Endodermal cell (in vitro differentiated cells): ENCODE measurements around the gene WWC1. TPM values are rescaled to one million over a fixed set of nuclear protein-coding genes. Genes with fewer than 3 reads are reported as not detected.

Experiments used
- DNase-seq: peaks from one replicate; pipeline ENCODE4 v3.0.0-alpha.2; 2017
- H3K27ac ChIP-seq: 2 replicates; pipeline ENCODE4 v1.5.1; 2013; ENCODE audit warnings: mild to moderate bottlenecking, low read depth, low read length, moderate library complexity
- H3K27me3 ChIP-seq: 2 replicates; pipeline ENCODE4 v1.6.1; 2013; ENCODE audit warnings: mild to moderate bottlenecking, low read length, moderate library complexity; ENCODE audit not compliant: insufficient read depth, control insufficient read depth, poor library complexity, severe bottlenecking
- H3K36me3 ChIP-seq: 2 replicates; pipeline ENCODE4 v1.7.0; 2013; ENCODE audit warnings: mild to moderate bottlenecking, low read length, moderate library complexity; ENCODE audit not compliant: control insufficient read depth, insufficient read depth
- H3K4me1 ChIP-seq: one replicate; pipeline ENCODE4 v1.7.0; 2013; ENCODE audit warnings: low read length; ENCODE audit not compliant: control insufficient read depth, insufficient read depth
- H3K4me3 ChIP-seq: 2 replicates; pipeline ENCODE4 v1.5.1; 2013; ENCODE audit warnings: mild to moderate bottlenecking, low read length, moderate library complexity
- H3K9ac ChIP-seq: 2 replicates; pipeline ENCODE4 v1.6.1; 2013; ENCODE audit warnings: mild to moderate bottlenecking, low read length, moderate library complexity; ENCODE audit not compliant: poor library complexity, severe bottlenecking; ENCODE audit errors: extremely low read depth
- H3K9me3 ChIP-seq: 2 replicates; pipeline ENCODE4 v1.6.1; 2013; ENCODE audit warnings: mild to moderate bottlenecking, low read length, moderate library complexity; ENCODE audit not compliant: control insufficient read depth
- H3K27ac Mint-ChIP-seq: 2 replicates; pipeline ENCODE4 v1.8.0; 2020; ENCODE audit warnings: mixed read lengths
- H3K27me3 Mint-ChIP-seq: 2 replicates; pipeline ENCODE4 v1.8.0; 2021; ENCODE audit warnings: mild to moderate bottlenecking, mixed read lengths; ENCODE audit not compliant: insufficient read depth
- H3K36me3 Mint-ChIP-seq: 2 replicates; pipeline ENCODE4 v1.8.0; 2020; ENCODE audit warnings: low read depth, mixed read lengths
- H3K4me1 Mint-ChIP-seq: 2 replicates; pipeline ENCODE4 v1.8.0; 2020; ENCODE audit warnings: mixed read lengths
- H3K4me3 Mint-ChIP-seq: 2 replicates; pipeline ENCODE4 v1.8.0; 2020; ENCODE audit warnings: mild to moderate bottlenecking, moderate library complexity, mixed read lengths
- H3K9me3 Mint-ChIP-seq: 2 replicates; pipeline ENCODE4 v1.8.0; 2020; ENCODE audit warnings: mild to moderate bottlenecking, mixed read lengths
- CTCF ChIP-seq: fragments of 200-600 bp; sonication (generic); conservative IDR thresholded peaks from 2 replicates; pipeline ENCODE4 v1.5.0; 2021; ENCODE audit warnings: antibody characterized with exemption, mild to moderate bottlenecking
- WGBS, 2 experiments: methylation state at CpG; one replicate each; pipeline versions ENCODE4 v1.1.5 to v1.1.7; 2013; ENCODE audit warnings: missing lambda C conversion rate in 2 of 2, mixed read lengths in 1 of 2; ENCODE audit not compliant: insufficient coverage in 1 of 2, insufficient read length in 1 of 2; 5-methylcytosine and 5-hydroxymethylcytosine counted together
- total RNA-seq, 2 donors: library from RNA; stranded (reverse); fragmentation: NEBNext Ultra II Directional in 1 of 2; extraction: Animal tissue kit (Norgen Biotek cat#: 25700) in 1 of 2; gene quantifications; 2 replicates in 1 of 2; 3 replicates in 1 of 2; pipeline ENCODE4 v1.2.1, GENCODE V29; 2021

WWC1 gene
- total RNA-seq, 2 donors from 2014 or later: 18.4 to 20.3 TPM

GRCh38 chr5:168502563-168503237, 211.3 kb downstream of the WWC1 start:
- no peaks in the 10 kb centered on the region for H3K9me3 Mint-ChIP-seq
- TF ChIP-seq CTCF: no peak
- no peak overlapping the region for H3K9ac ChIP-seq
- H3K9me3 ChIP-seq: no peaks in the 10 kb centered on the region
- H3K27me3 Mint-ChIP-seq: no peaks in the 10 kb centered on the region
- H3K4me3 ChIP-seq: no peak overlapping the region
- no peaks in the 10 kb centered on the region for H3K4me1 ChIP-seq
- WGBS, 2 experiments: 97 to 100% methylated on average over 1 to 7 of the region's 7 CpGs
- peaks cover 60% of the 10 kb centered on the region for H3K36me3 Mint-ChIP-seq
- no peaks in the 10 kb centered on the region for H3K27me3 ChIP-seq
- H3K4me1 Mint-ChIP-seq: no peaks in the 10 kb centered on the region
- no peak overlapping the region for H3K27ac ChIP-seq
- no peak for DNase-seq
- H3K27ac Mint-ChIP-seq: no peak overlapping the region
- no peak overlapping the region for H3K4me3 Mint-ChIP-seq
- peaks cover 86% of the 10 kb centered on the region for H3K36me3 ChIP-seq

- H3K4me1 ChIP-seq: no peaks in the 10 kb centered on the region
- H3K9me3 ChIP-seq: peaks cover 16% of the 10 kb centered on the region
- no peak overlapping the region for H3K27ac ChIP-seq
- H3K36me3 Mint-ChIP-seq: peaks cover 82% of the 10 kb centered on the region
- H3K27me3 ChIP-seq: no peaks in the 10 kb centered on the region
- TF ChIP-seq CTCF: no peak
- H3K9ac ChIP-seq: no peak overlapping the region
- no peaks in the 10 kb centered on the region for H3K27me3 Mint-ChIP-seq
- H3K4me3 Mint-ChIP-seq: no peak overlapping the region
- no peak for DNase-seq
- no peak overlapping the region for H3K4me3 ChIP-seq
- peaks cover 99% of the 10 kb centered on the region for H3K36me3 ChIP-seq
- H3K27ac Mint-ChIP-seq: no peak overlapping the region
- no peaks in the 10 kb centered on the region for H3K4me1 Mint-ChIP-seq
- 100% methylated on average over 1 to 2 of the region's 2 CpGs for WGBS, 2 experiments
- peaks cover 13% of the 10 kb centered on the region for H3K9me3 Mint-ChIP-seq
Measured at GRCh38 chr5:168513861-168514428, 222.5 kb downstream of the WWC1 start.

Other genes with a start within 250 kb of the WWC1 start
- 100 to 1,000 TPM in 1 of 2 donors, 10 to 100 TPM in 1; 98.9 to 109 TPM for gene RARS1, start 194.8 kb downstream of the WWC1 start, total RNA-seq
- 1 to 10 TPM in 1 of 2 donors, under 1 TPM in 1; 0.60 to 1.1 TPM for gene FBLL1, start 237.7 kb downstream of the WWC1 start, total RNA-seq